ENCODE measurements around the gene EIF3K. TPM values are rescaled to one million over a fixed set of nuclear protein-coding genes. Genes with fewer than 3 reads are reported as not detected.
A peak's percentile ranks its signal among the peaks of the same experiment; 100 is the strongest.

Gene EIF3K
- total RNA-seq, 1 experiment from 2014 or later: 2,011 TPM

DNA sequence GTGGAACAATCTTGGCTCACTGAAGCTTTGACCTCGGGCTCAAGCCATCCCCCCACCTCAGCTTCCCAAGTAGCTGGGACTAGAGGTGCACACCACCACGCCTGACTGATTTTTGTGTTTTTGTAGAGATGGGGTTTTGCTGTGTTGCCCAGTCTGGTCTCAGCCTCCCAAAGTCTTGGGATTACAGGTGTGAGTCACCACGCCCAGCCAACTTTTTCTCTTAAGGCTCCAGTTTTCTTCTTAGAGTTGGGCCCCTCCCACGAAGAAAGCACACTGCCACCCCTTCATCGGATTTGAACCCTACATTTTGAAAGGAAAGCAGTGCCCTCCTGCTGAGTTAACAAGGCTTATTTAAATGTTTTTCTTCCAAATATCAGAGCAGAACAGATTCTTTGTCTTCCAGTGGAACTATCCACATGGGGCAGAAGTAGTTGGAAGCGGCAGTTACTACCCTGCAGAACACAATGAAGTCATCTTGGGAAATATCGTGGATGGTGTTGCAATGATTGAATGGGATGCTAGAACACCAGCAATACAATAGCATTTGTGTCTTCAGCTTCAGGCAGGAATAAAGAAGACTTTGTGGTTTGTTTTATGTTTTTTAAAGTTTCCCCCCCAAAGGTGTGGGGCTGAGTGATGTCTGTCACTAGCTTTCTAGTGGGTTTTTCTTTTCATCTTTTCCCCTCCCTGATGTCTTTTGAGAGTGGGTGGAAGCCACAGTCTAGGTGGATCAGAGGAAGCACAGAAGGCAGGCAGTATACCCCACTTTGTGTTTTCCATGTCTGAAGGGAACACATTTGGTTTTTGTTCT lies 37.4 kb downstream of the EIF3K start:
- peak overlapping the region; percentile 96 for H3K27ac ChIP-seq (ENCODE audit: low read length)
- TF ChIP-seq REST (IDR thresholded peaks at IDR 0.05; ENCODE audit: insufficient read depth in 1 of 2, low read depth in 2 of 2, low read length in 1 of 2): no peak
- TF ChIP-seq TCF7L2 (IDR thresholded peaks at IDR 0.05; ENCODE audit: low read depth, low read length): peak; percentile 71; the same call in 1 of the 2 replicates
- H3K9me3 ChIP-seq (ENCODE audit: control insufficient read depth, insufficient read depth, low read depth, low read length): no peaks in the 10 kb centered on the region
- DNase-seq (ENCODE audit: low read depth, low spot score) (no peak), ATAC-seq (no peak)
- peaks cover 27% of the 10 kb centered on the region; the same call in 1 of the 2 replicates for H3K36me3 ChIP-seq (ENCODE audit: control insufficient read depth, insufficient read depth, low read length)
- POLR2A ChIA-PET: interaction anchor here (0.6 to 2.2 kb wide), 7 partner anchors 9 to 38 kb away, joined by 3 to 12 read pairs (median 6); partner anchors contain the start of gene ACTN4
- intact Hi-C loops (cut with micrococcal nuclease; ENCODE audit: unreplicated experiment): loop anchor here (5.0 to 10.0 kb wide), 2 partner anchors 36 to 278 kb away; partner anchors contain the start of genes MRPS12 and SARS2
- H3K4me3 ChIP-seq (ENCODE audit: low read depth in 2 of 2, low read length in 2 of 2): peak overlapping the region in 1 of 2 experiments; percentile 0; a peak in 2 of 4 replicates
- BruUV-seq (replicated peaks): no TSS peak
- peaks cover 100% of the 10 kb centered on the region for H3K4me1 ChIP-seq (ENCODE audit: control insufficient read depth, insufficient read depth, low read length)
- H3K27me3 ChIP-seq (ENCODE audit: control insufficient read depth, insufficient read depth, low read length): no peaks in the 10 kb centered on the region
- in situ Hi-C loops (cut with HindIII; ENCODE audit: low pct_unique_long_range_greater_than_20kb, low sequenced_read_pairs): loop anchor here (25.0 kb wide), 2 partner anchors 1131 to 1681 kb away; partner anchors contain the start of genes C19orf47, LEUTX and PLD3
- CTCF ChIA-PET: interaction anchor here (0.7 kb wide), 1 partner anchor 543 kb away, joined by 6 read pairs; no protein-coding TSS in a partner anchor

GRCh38 chr19:38657633-38658222 lies 38.7 kb downstream of the EIF3K start:
- peaks cover 27% of the 10 kb centered on the region; the same call in 1 of the 2 replicates for H3K36me3 ChIP-seq (ENCODE audit: control insufficient read depth, insufficient read depth, low read length)
- CTCF ChIA-PET: interaction anchor here (0.7 to 1.7 kb wide), 3 partner anchors 24 to 255 kb away, joined by 3 to 8 read pairs (median 5); partner anchors contain the start of gene FAM98C
- POLR2A ChIA-PET: interaction anchor here (0.5 to 2.2 kb wide), 13 partner anchors 9 to 1668 kb away, joined by 3 to 12 read pairs (median 4); partner anchors contain the start of gene ACTN4
- H3K4me1 ChIP-seq (ENCODE audit: control insufficient read depth, insufficient read depth, low read length): peaks cover 100% of the 10 kb centered on the region
- no peaks in the 10 kb centered on the region for H3K9me3 ChIP-seq (ENCODE audit: control insufficient read depth, insufficient read depth, low read depth, low read length)
- no TSS peak for BruUV-seq (replicated peaks)
- peak overlapping the region in 1 of 2 experiments; percentile 31; a peak in 2 of 4 replicates for H3K4me3 ChIP-seq (ENCODE audit: low read depth in 2 of 2, low read length in 2 of 2)
- in situ Hi-C loops (cut with HindIII; ENCODE audit: low pct_unique_long_range_greater_than_20kb, low sequenced_read_pairs): loop anchor here (25.0 kb wide), 2 partner anchors 1130 to 1680 kb away; partner anchors contain the start of genes C19orf47, LEUTX and PLD3
- peak overlapping the region; percentile 96 for H3K27ac ChIP-seq (ENCODE audit: low read length)
- intact Hi-C loops (cut with micrococcal nuclease; ENCODE audit: unreplicated experiment): loop anchor here (5.0 to 10.0 kb wide), 2 partner anchors 35 to 277 kb away; partner anchors contain the start of genes MRPS12 and SARS2
- peak; percentile 17 for ATAC-seq
- DNase-seq (ENCODE audit: low read depth, low spot score): peak; percentile 97
- no peaks in the 10 kb centered on the region for H3K27me3 ChIP-seq (ENCODE audit: control insufficient read depth, insufficient read depth, low read length)
- TF ChIP-seq, protein P1, sequence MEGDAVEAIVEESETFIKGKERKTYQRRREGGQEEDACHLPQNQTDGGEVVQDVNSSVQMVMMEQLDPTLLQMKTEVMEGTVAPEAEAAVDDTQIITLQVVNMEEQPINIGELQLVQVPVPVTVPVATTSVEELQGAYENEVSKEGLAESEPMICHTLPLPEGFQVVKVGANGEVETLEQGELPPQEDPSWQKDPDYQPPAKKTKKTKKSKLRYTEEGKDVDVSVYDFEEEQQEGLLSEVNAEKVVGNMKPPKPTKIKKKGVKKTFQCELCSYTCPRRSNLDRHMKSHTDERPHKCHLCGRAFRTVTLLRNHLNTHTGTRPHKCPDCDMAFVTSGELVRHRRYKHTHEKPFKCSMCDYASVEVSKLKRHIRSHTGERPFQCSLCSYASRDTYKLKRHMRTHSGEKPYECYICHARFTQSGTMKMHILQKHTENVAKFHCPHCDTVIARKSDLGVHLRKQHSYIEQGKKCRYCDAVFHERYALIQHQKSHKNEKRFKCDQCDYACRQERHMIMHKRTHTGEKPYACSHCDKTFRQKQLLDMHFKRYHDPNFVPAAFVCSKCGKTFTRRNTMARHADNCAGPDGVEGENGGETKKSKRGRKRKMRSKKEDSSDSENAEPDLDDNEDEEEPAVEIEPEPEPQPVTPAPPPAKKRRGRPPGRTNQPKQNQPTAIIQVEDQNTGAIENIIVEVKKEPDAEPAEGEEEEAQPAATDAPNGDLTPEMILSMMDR (IDR thresholded peaks at IDR 0.05): no peak
- no peak for TF ChIP-seq POLR2AphosphoS5 (IDR thresholded peaks at IDR 0.05; ENCODE audit: low read depth, low read length)
